GM12878 (cell line): ENCODE results near the gene DCTN4. TPM values are rescaled to one million over a fixed set of nuclear protein-coding genes. Genes with fewer than 3 reads are reported as not detected.

Source experiments
- ATAC-seq: fragments of 200-7000 bp; cut with Tn5 transposase; 3 replicates; pipeline ENCODE4 v1.9.1; 2020; ENCODE audit warnings: mild to moderate bottlenecking, moderate library complexity
- BruUV-seq: library from RNA; stranded (reverse); fragments of 400-500 nt; replicated peaks from 2 replicates; lab custom pipeline; 2021; lab: Mats Ljungman, UMichigan
- CTCF ChIA-PET: fragments of 300-600 bp; sonication (Branson Sonifier 250); formaldehyde crosslinking; extraction: SDS; loops from one replicate; lab custom pipeline; 2021; ENCODE audit warnings: inconsistent platforms; lab: Yijun Ruan, JAX
- POLR2A ChIA-PET: fragments of 350-600 bp; formaldehyde crosslinking; extraction: SDS; loops from one replicate; lab custom pipeline; 2021; ENCODE audit warnings: inconsistent platforms; lab: Charles Lee
- RAD21 ChIA-PET: fragments of 300-600 bp; sonication (Branson Sonifier 250); formaldehyde crosslinking; loops from one replicate; lab custom pipeline; 2023; ENCODE audit warnings: antibody characterized with exemption; ENCODE audit not compliant: unreplicated experiment; lab: Charles Lee
- SMC1A ChIA-PET: fragments of 300-600 bp; sonication (Branson Sonifier 250); formaldehyde crosslinking; loops from one replicate; lab custom pipeline; 2023; ENCODE audit not compliant: unreplicated experiment, uncharacterized antibody; lab: Charles Lee
- DNase-seq: peaks from one replicate; pipeline ENCODE4 v3.0.0-alpha.2; 2011; ENCODE audit warnings: low read depth, low spot score
- FAIRE-seq: peaks from 3 replicates; lab custom pipeline; 2011; peaks lifted over from hg19 to GRCh38; lab: Jason Lieb, UNC
- H2AFZ ChIP-seq: 2 replicates; pipeline ENCODE4 v1.6.0; 2011; ENCODE audit warnings: low read depth, low read length, control low read depth; ENCODE audit not compliant: control insufficient read depth
- H3K27ac ChIP-seq: 2 replicates; pipeline ENCODE4 v1.5.1; 2011; ENCODE audit warnings: control low read depth; ENCODE audit not compliant: control insufficient read depth, insufficient read depth
- H3K27me3 ChIP-seq, 2 experiments: replicated peaks in 1 of 2; 2 replicates each; pipeline versions ENCODE4 v1.6.0 to v1.6.1; 2011; ENCODE audit warnings: low read length in 1 of 2; ENCODE audit not compliant: control insufficient read depth in 2 of 2, insufficient read depth in 2 of 2
- H3K36me3 ChIP-seq, 2 experiments: 2 replicates each; pipeline ENCODE4 v1.5.1; 2011; ENCODE audit warnings: low read length in 1 of 2; ENCODE audit not compliant: control insufficient read depth in 2 of 2, insufficient read depth in 2 of 2
- H3K4me1 ChIP-seq: 2 replicates; pipeline ENCODE4 v1.6.1; 2011; ENCODE audit warnings: mild to moderate bottlenecking, low read length, moderate library complexity, mixed read lengths; ENCODE audit not compliant: control insufficient read depth, insufficient read depth
- H3K4me2 ChIP-seq: 2 replicates; pipeline ENCODE4 v1.6.0; 2011; ENCODE audit warnings: control low read depth; ENCODE audit not compliant: control insufficient read depth, insufficient read depth
- H3K4me3 ChIP-seq: fragments of 200-600 bp; sonication (generic); 2 replicates; pipeline ENCODE4 v1.5.1; 2016
- H3K79me2 ChIP-seq: 2 replicates; pipeline ENCODE4 v1.6.0; 2011; ENCODE audit warnings: low read length; ENCODE audit not compliant: control insufficient read depth, insufficient read depth
- H3K9ac ChIP-seq: 2 replicates; pipeline ENCODE4 v1.8.0; 2011; ENCODE audit warnings: low read length, control low read depth, mixed read lengths; ENCODE audit not compliant: control insufficient read depth, insufficient read depth
- H3K9me3 ChIP-seq: replicated peaks from 3 replicates; pipeline ENCODE4 v1.5.1; 2011; ENCODE audit warnings: mild to moderate bottlenecking, low read length; ENCODE audit not compliant: control insufficient read depth, insufficient read depth
- H4K20me1 ChIP-seq: 2 replicates; pipeline ENCODE4 v1.6.0; 2011; ENCODE audit not compliant: control insufficient read depth, insufficient read depth
- ATF7 ChIP-seq: fragments of 450-650 bp; IDR thresholded peaks from 2 replicates; pipeline ENCODE4 v1.6.1; 2016; ENCODE audit warnings: low read depth, mild to moderate bottlenecking
- MEF2B ChIP-seq: fragments of 450-650 bp; IDR thresholded peaks from 2 replicates; pipeline ENCODE4 v1.6.1; 2018; ENCODE audit warnings: mild to moderate bottlenecking, moderate library complexity; ENCODE audit not compliant: partially characterized antibody, poor library complexity, severe bottlenecking
- MTA2 ChIP-seq: fragments of 450-650 bp; IDR thresholded peaks from 2 replicates; pipeline ENCODE4 v1.6.1; 2016; ENCODE audit warnings: low read depth, mild to moderate bottlenecking, moderate library complexity
- NFYB ChIP-seq: IDR thresholded peaks from 2 replicates; pipeline ENCODE4 v1.6.1; 2011; ENCODE audit warnings: low read depth, mild to moderate bottlenecking, low read length, improper control_type of control experiment, moderate library complexity; ENCODE audit not compliant: insufficient read depth
- NR2F1 ChIP-seq: fragments of 450-650 bp; conservative IDR thresholded peaks from 2 replicates; pipeline ENCODE4 v1.6.1; 2017; ENCODE audit warnings: mild to moderate bottlenecking
- SREBF2 ChIP-seq: IDR thresholded peaks from 2 replicates; pipeline ENCODE4 v1.6.1; 2012; ENCODE audit warnings: mild to moderate bottlenecking, low read length
- STAT3 ChIP-seq: IDR thresholded peaks from 2 replicates; pipeline ENCODE4 v1.6.1; 2011; ENCODE audit warnings: low read depth, low read length, improper control_type of control experiment
- ZNF274 ChIP-seq: IDR thresholded peaks from one replicate; pipeline ENCODE4 v1.8.0; 2011; ENCODE audit not compliant: insufficient read length, insufficient read depth
- WGBS: methylation state at CpG from one replicate; pipeline ENCODE4 v1.1.6; 2016; ENCODE audit warnings: low lambda C conversion rate; ENCODE audit not compliant: insufficient replicate concordance, insufficient coverage; ENCODE audit errors: missing lambda C conversion rate; 5-methylcytosine and 5-hydroxymethylcytosine counted together
- in situ Hi-C: fragments of 300-500 bp; cut with MboI; formaldehyde crosslinking; loops from 9 replicates; pipeline ENCODE4 v1.14.3; 2018; ENCODE audit warnings: mixed read lengths
- intact Hi-C: fragments of 100-400 bp; cut with micrococcal nuclease; formaldehyde crosslinking; loops from one replicate; pipeline ENCODE4 v1.14.2; 2022; ENCODE audit not compliant: unreplicated experiment
- polyA plus RNA-seq, 11 experiments: library from polyadenylated mRNA; depleted of rRNA in 4 of 11; unstranded in 6 of 11; stranded (reverse) in 5 of 11; fragments of >200 nt; fragmentation: Nextera tagmentation in 4 of 11; fragmentation: Illumina TruSeq in 1 of 11; extraction: Ambion mirVana in 4 of 11; extraction: Trizol in 1 of 11; gene quantifications; 1 replicate in 1 of 11; 2 replicates in 10 of 11; pipeline versions ENCODE4 v1.2.1 to v1.2.3, GENCODE V29; 2011 to 2016; ENCODE audit warnings: inconsistent platforms in 2 of 11, missing spikeins in 2 of 11, low read depth in 1 of 11
- total RNA-seq, 4 experiments: library from RNA; depleted of rRNA in 3 of 4; stranded (reverse); fragments of >200 nt in 3 of 4; fragmentation: Illumina TruSeq in 1 of 4; extraction: Trizol in 1 of 4; gene quantifications; 2 replicates each; pipeline versions ENCODE4 v1.2.1 to v1.2.3, GENCODE V29; 2013 to 2021
- TF ChIP-seq, protein P1 (sequence below): IDR thresholded peaks from 2 replicates; pipeline ENCODE4 v1.6.1; 2011; ENCODE audit warnings: mild to moderate bottlenecking, low read depth, low read length, moderate library complexity; ENCODE audit not compliant: insufficient replicate concordance
- TF ChIP-seq, protein P2 (sequence below): IDR thresholded peaks from 2 replicates; pipeline ENCODE4 v1.6.1; 2011; ENCODE audit warnings: borderline replicate concordance, low read depth, mild to moderate bottlenecking, moderate library complexity, low read length; ENCODE audit not compliant: insufficient read depth, poor library complexity, severe bottlenecking
- TF ChIP-seq, protein P3 (sequence below): fragments of 450-650 bp; IDR thresholded peaks from 2 replicates; pipeline ENCODE4 v1.6.1; 2018; ENCODE audit warnings: borderline replicate concordance, mild to moderate bottlenecking; ENCODE audit not compliant: partially characterized antibody
- TF ChIP-seq, protein P4 (sequence below): IDR thresholded peaks from 2 replicates; pipeline ENCODE4 v1.6.1; 2011; ENCODE audit warnings: low read depth, low read length, improper control_type of control experiment, borderline replicate concordance
- TF ChIP-seq, protein P5 (sequence below): IDR thresholded peaks from 2 replicates; pipeline ENCODE4 v1.6.1; 2012; ENCODE audit warnings: low read depth, low read length, improper control_type of control experiment
- TF ChIP-seq, protein P6 (sequence below): IDR thresholded peaks from 2 replicates; pipeline ENCODE4 v1.6.1; 2012; ENCODE audit warnings: low read depth, low read length, improper control_type of control experiment

Gene DCTN4
- total and polyA plus RNA-seq, 10 of the 15 experiments (the other 5 are each of a cell fraction or from before 2014, with no cell fraction given): 7.6 to 27.8 (median 18.0) TPM

DNA sequence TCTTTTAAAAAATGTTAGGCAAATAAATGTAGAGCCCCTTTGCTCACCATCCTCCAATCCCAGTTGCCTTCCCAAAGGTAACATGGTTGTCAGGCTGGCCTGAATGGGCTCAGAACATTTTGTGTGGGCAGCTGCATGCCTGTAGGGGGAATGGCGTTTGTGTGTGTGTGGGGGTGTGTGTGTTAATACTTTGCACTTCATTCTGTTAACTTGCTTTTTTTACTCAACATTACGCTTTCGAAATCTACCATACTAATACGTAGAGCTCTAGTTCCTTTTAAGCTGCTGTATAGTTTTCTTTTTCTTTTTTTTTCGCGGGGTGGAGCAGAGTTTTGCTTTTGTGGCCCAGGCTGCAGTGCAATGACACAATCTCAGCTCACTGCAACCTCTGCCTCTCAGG lies 83.7 kb downstream of the DCTN4 start:
- CTCF ChIA-PET: interaction anchor here (0.6 to 1.3 kb wide), 3 partner anchors 115 to 512 kb away, joined by 3 to 6 read pairs (median 3); no protein-coding TSS in a partner anchor
- in situ Hi-C loops: no loop called here
- POLR2A ChIA-PET: no interaction called here
- TF ChIP-seq, protein P1, sequence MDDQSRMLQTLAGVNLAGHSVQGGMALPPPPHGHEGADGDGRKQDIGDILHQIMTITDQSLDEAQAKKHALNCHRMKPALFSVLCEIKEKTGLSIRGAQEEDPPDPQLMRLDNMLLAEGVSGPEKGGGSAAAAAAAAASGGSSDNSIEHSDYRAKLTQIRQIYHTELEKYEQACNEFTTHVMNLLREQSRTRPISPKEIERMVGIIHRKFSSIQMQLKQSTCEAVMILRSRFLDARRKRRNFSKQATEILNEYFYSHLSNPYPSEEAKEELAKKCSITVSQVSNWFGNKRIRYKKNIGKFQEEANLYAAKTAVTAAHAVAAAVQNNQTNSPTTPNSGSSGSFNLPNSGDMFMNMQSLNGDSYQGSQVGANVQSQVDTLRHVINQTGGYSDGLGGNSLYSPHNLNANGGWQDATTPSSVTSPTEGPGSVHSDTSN: no peak
- TF ChIP-seq NR2F1 (no peak), ZNF274 (no peak), STAT3 (no peak), NFYB (no peak), ATF7 (no peak), SREBF2 (no peak), MEF2B (no peak), MTA2 (no peak)
- TF ChIP-seq, protein P2, sequence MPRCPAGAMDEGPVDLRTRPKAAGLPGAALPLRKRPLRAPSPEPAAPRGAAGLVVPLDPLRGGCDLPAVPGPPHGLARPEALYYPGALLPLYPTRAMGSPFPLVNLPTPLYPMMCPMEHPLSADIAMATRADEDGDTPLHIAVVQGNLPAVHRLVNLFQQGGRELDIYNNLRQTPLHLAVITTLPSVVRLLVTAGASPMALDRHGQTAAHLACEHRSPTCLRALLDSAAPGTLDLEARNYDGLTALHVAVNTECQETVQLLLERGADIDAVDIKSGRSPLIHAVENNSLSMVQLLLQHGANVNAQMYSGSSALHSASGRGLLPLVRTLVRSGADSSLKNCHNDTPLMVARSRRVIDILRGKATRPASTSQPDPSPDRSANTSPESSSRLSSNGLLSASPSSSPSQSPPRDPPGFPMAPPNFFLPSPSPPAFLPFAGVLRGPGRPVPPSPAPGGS: no peak
- TF ChIP-seq, protein P3, sequence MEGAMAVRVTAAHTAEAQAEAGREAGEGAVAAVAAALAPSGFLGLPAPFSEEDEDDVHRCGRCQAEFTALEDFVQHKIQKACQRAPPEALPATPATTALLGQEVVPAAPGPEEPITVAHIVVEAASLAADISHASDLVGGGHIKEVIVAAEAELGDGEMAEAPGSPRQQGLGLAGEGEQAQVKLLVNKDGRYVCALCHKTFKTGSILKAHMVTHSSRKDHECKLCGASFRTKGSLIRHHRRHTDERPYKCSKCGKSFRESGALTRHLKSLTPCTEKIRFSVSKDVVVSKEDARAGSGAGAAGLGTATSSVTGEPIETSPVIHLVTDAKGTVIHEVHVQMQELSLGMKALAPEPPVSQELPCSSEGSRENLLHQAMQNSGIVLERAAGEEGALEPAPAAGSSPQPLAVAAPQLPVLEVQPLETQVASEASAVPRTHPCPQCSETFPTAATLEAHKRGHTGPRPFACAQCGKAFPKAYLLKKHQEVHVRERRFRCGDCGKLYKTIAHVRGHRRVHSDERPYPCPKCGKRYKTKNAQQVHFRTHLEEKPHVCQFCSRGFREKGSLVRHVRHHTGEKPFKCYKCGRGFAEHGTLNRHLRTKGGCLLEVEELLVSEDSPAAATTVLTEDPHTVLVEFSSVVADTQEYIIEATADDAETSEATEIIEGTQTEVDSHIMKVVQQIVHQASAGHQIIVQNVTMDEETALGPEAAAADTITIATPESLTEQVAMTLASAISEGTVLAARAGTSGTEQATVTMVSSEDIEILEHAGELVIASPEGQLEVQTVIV: no peak
- TF ChIP-seq, protein P4, sequence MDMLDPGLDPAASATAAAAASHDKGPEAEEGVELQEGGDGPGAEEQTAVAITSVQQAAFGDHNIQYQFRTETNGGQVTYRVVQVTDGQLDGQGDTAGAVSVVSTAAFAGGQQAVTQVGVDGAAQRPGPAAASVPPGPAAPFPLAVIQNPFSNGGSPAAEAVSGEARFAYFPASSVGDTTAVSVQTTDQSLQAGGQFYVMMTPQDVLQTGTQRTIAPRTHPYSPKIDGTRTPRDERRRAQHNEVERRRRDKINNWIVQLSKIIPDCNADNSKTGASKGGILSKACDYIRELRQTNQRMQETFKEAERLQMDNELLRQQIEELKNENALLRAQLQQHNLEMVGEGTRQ: no peak
- TF ChIP-seq, protein P5, sequence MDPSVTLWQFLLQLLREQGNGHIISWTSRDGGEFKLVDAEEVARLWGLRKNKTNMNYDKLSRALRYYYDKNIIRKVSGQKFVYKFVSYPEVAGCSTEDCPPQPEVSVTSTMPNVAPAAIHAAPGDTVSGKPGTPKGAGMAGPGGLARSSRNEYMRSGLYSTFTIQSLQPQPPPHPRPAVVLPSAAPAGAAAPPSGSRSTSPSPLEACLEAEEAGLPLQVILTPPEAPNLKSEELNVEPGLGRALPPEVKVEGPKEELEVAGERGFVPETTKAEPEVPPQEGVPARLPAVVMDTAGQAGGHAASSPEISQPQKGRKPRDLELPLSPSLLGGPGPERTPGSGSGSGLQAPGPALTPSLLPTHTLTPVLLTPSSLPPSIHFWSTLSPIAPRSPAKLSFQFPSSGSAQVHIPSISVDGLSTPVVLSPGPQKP: no peak
- TF ChIP-seq, protein P6, sequence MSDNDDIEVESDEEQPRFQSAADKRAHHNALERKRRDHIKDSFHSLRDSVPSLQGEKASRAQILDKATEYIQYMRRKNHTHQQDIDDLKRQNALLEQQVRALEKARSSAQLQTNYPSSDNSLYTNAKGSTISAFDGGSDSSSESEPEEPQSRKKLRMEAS: no peak

More for the DNA sequence above, 83.7 kb downstream of the DCTN4 start:
- no peaks in the 10 kb centered on the region for H3K79me2 ChIP-seq
- no peak overlapping the region for H3K4me2 ChIP-seq
- no peaks in the 10 kb centered on the region for H4K20me1 ChIP-seq
- H3K4me1 ChIP-seq: no peaks in the 10 kb centered on the region
- no peak overlapping the region for H3K9ac ChIP-seq
- H2AFZ ChIP-seq: no peak overlapping the region
- no TSS peak for BruUV-seq
- peaks cover 2 to 18% of the 10 kb centered on the region in 2 experiments; a peak in 2 of 4 replicates for H3K27me3 ChIP-seq
- RAD21 ChIA-PET: no interaction called here
- 74% methylated on average over 6 of the region's 6 CpGs for WGBS
- intact Hi-C loops: no loop called here
- H3K36me3 ChIP-seq: no peaks in the 10 kb centered on the region
- SMC1A ChIA-PET: no interaction called here
- no peak for DNase-seq
- no peaks in the 10 kb centered on the region for H3K9me3 ChIP-seq
- H3K4me3 ChIP-seq: no peak overlapping the region
- H3K27ac ChIP-seq: no peak overlapping the region
- no peak for ATAC-seq
- no peak for FAIRE-seq
